Prostate gland (tissue), 2 donors: ENCODE data around the gene NCOA3.

Experiments
- CTCF ChIP-seq, 4 experiments: fragments of 200-600 bp in 2 of 4; fragments of 450-650 bp in 2 of 4; sonication (generic) in 2 of 4; IDR thresholded peaks; 1 replicate in 3 of 4; 2 replicates in 1 of 4; pipeline ENCODE4 v1.5.1; 2016 to 2019; ENCODE audit warnings: antibody characterized with exemption in 4 of 4, mild to moderate bottlenecking in 2 of 4, moderate library complexity in 2 of 4
- POLR2A ChIP-seq: fragments of 450-650 bp; IDR thresholded peaks from one replicate; pipeline ENCODE4 v1.6.1; 2016; ENCODE audit warnings: antibody characterized with exemption, mild to moderate bottlenecking
- POLR2AphosphoS5 ChIP-seq: sonication (generic); formaldehyde crosslinking; IDR thresholded peaks from one replicate; pipeline ENCODE4 v1.6.1; 2017; ENCODE audit warnings: antibody characterized with exemption

GRCh38 chr20:47571426-47571825, 69.7 kb downstream of the NCOA3 start:
- TF ChIP-seq POLR2AphosphoS5 (no peak), CTCF (IDR thresholded peaks at IDR 0.05) (no peak), POLR2A (no peak)
